SU-DHL-6 (cell line): Measurements from ENCODE around the gene PWP2.

Experiments used
- H2AFZ ChIP-seq: fragments of 200-600 bp; sonication (generic); 2 replicates; pipeline ENCODE4 v1.6.1; 2014; ENCODE audit warnings: low read depth, mild to moderate bottlenecking, moderate library complexity, mixed read lengths, antibody characterized with exemption, low read length; ENCODE audit not compliant: severe bottlenecking
- H3F3A ChIP-seq: fragments of 200-600 bp; shearing (Covaris generic); 2 replicates; pipeline ENCODE4 v1.6.0; 2016; ENCODE audit warnings: antibody characterized with exemption, mild to moderate bottlenecking; ENCODE audit not compliant: insufficient read depth
- H3K27ac ChIP-seq: fragments of 200-600 bp; sonication (generic); 2 replicates; pipeline ENCODE4 v1.5.1; 2016; ENCODE audit warnings: low read depth, mild to moderate bottlenecking, low read length, moderate library complexity, mixed read lengths
- H3K27me3 ChIP-seq: fragments of 200-600 bp; sonication (generic), shearing (Covaris generic); 2 replicates; pipeline ENCODE4 v1.6.0; 2014; ENCODE audit warnings: mild to moderate bottlenecking, low read length
- H3K36me3 ChIP-seq: fragments of 200-600 bp; sonication (generic); 2 replicates; pipeline ENCODE4 v1.6.1; 2014; ENCODE audit warnings: mild to moderate bottlenecking, low read length, mixed read lengths
- H3K4me2 ChIP-seq: fragments of 300-600, 200-600 bp; shearing (Covaris generic), sonication (generic); 2 replicates; pipeline ENCODE4 v1.6.0; 2014; ENCODE audit warnings: low read length, low read depth, mild to moderate bottlenecking; ENCODE audit not compliant: poor library complexity, severe bottlenecking
- H3K4me3 ChIP-seq: fragments of 200-600 bp; sonication (generic); 2 replicates; pipeline ENCODE4 v1.5.1; 2014; ENCODE audit warnings: antibody characterized with exemption, low read length, mild to moderate bottlenecking, mixed read lengths; ENCODE audit not compliant: insufficient read depth, poor library complexity, severe bottlenecking
- H3K79me2 ChIP-seq: fragments of 200-600 bp; sonication (generic); 2 replicates; pipeline ENCODE4 v1.6.1; 2014; ENCODE audit warnings: mild to moderate bottlenecking, low read length, moderate library complexity; ENCODE audit not compliant: insufficient read depth
- H3K9ac ChIP-seq: fragments of 200-600 bp; sonication (generic); 2 replicates; pipeline ENCODE4 v1.7.0; 2014; ENCODE audit warnings: mild to moderate bottlenecking, low read length
- H3K9me2 ChIP-seq: fragments of 200-600 bp; sonication (generic); replicated peaks from 2 replicates; pipeline ENCODE4 v1.6.1; 2014; ENCODE audit warnings: low read length; ENCODE audit not compliant: insufficient read depth
- H3K9me3 ChIP-seq: fragments of 200-600 bp; sonication (generic); 2 replicates; pipeline ENCODE4 v1.6.1; 2014; ENCODE audit warnings: low read length, mixed read lengths; ENCODE audit not compliant: insufficient read depth
- H4K20me1 ChIP-seq: fragments of 200-600 bp; sonication (generic); 2 replicates; pipeline ENCODE4 v1.6.1; 2014; ENCODE audit warnings: low read depth, mild to moderate bottlenecking, antibody characterized with exemption, low read length, moderate library complexity, mixed read lengths
- EZH2phosphoT487 ChIP-seq: fragments of 200-600 bp; sonication (generic), shearing (Covaris generic); conservative IDR thresholded peaks from 2 replicates; pipeline ENCODE4 v1.6.1; 2018; ENCODE audit warnings: mild to moderate bottlenecking, antibody characterized with exemption, low read length, moderate library complexity, mixed read lengths
- TF ChIP-seq, protein P1 (sequence below): fragments of 200-600 bp; sonication (generic); IDR thresholded peaks from one replicate; pipeline ENCODE4 v1.5.1; 2017; ENCODE audit warnings: antibody characterized with exemption, mild to moderate bottlenecking, low read length, moderate library complexity; ENCODE audit not compliant: insufficient read depth, poor library complexity, severe bottlenecking

Gene PWP2

DNA sequence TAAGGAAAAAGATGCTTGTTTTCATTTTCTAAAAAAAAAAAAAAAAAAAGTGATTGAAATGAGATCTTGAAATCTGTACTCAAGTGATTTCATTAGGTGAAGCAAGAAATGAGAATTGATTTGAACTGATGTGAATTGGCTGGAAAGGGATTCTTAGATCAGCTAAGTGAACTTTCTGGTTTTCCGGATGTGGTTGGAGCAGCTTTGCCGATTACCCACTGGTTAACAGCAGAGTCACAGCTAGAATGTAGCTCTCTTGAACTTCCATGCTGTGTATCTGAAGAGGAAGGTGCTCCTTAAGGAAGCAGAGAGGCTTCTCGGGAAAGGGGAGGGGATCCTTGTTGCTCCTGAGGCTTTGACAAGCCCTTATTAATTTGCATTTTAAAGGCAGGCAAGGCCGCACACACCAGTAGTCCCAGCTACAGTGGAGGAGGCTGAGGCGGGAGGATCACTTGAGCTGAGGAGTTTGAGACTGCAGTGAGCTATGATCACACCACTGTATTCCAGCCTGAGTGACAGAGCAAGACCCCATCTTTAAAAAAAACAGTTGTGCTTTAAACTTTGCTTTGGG lies 28.7 kb upstream of the PWP2 start:
- H3K4me3 ChIP-seq = no peak overlapping the region
- no peaks in the 10 kb centered on the region for H3K79me2 ChIP-seq
- H3K27me3 ChIP-seq = no peaks in the 10 kb centered on the region
- H3K36me3 ChIP-seq = peaks cover 31% of the 10 kb centered on the region; the same call in 1 of the 2 replicates
- H3K27ac ChIP-seq = no peak overlapping the region
- TF ChIP-seq, protein P1, sequence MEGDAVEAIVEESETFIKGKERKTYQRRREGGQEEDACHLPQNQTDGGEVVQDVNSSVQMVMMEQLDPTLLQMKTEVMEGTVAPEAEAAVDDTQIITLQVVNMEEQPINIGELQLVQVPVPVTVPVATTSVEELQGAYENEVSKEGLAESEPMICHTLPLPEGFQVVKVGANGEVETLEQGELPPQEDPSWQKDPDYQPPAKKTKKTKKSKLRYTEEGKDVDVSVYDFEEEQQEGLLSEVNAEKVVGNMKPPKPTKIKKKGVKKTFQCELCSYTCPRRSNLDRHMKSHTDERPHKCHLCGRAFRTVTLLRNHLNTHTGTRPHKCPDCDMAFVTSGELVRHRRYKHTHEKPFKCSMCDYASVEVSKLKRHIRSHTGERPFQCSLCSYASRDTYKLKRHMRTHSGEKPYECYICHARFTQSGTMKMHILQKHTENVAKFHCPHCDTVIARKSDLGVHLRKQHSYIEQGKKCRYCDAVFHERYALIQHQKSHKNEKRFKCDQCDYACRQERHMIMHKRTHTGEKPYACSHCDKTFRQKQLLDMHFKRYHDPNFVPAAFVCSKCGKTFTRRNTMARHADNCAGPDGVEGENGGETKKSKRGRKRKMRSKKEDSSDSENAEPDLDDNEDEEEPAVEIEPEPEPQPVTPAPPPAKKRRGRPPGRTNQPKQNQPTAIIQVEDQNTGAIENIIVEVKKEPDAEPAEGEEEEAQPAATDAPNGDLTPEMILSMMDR = no peak
- no peak for TF ChIP-seq EZH2phosphoT487
- no peaks in the 10 kb centered on the region for H3K9me3 ChIP-seq
- no peaks in the 10 kb centered on the region for H3K9me2 ChIP-seq
- no peak overlapping the region for H3K4me2 ChIP-seq
- no peak overlapping the region for H2AFZ ChIP-seq
- H3K9ac ChIP-seq = no peak overlapping the region
- no peaks in the 10 kb centered on the region for H3F3A ChIP-seq
- H4K20me1 ChIP-seq = no peaks in the 10 kb centered on the region

DNA sequence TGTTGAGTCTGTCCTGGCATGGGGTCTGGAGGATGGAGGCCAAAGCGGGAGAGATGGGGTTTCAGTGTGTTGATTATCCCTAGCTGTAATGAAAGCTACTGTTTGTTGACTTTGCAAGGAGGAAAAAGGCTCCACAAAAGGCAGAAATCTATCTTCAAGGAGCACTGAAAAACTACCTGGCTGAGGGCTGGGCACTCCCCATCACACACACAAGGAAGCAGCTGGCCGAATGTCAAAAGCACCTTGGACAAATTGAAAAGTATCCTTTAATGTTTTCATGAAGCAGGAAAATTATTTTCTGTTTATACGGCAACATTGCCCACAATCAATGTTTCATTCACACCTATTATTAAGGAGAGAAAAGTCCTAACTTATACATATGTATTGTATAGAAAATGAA lies 27.8 kb upstream of the PWP2 start:
- no peak overlapping the region for H2AFZ ChIP-seq
- no peaks in the 10 kb centered on the region for H4K20me1 ChIP-seq
- no peak overlapping the region for H3K9ac ChIP-seq
- H3F3A ChIP-seq = no peaks in the 10 kb centered on the region
- no peak overlapping the region for H3K4me2 ChIP-seq
- H3K27me3 ChIP-seq = no peaks in the 10 kb centered on the region
- H3K4me3 ChIP-seq = no peak overlapping the region
- H3K36me3 ChIP-seq = peaks cover 31% of the 10 kb centered on the region; the same call in 1 of the 2 replicates
- no peaks in the 10 kb centered on the region for H3K79me2 ChIP-seq
- no peak overlapping the region for H3K27ac ChIP-seq
- no peaks in the 10 kb centered on the region for H3K9me2 ChIP-seq
- no peaks in the 10 kb centered on the region for H3K9me3 ChIP-seq
- TF ChIP-seq, protein P1 = no peak
- no peak for TF ChIP-seq EZH2phosphoT487

GRCh38 chr21:44079846-44080245 lies 27.4 kb upstream of the PWP2 start:
- no peak overlapping the region for H3K27ac ChIP-seq
- TF ChIP-seq EZH2phosphoT487 = no peak
- TF ChIP-seq, protein P1 = no peak
- H3K79me2 ChIP-seq = no peaks in the 10 kb centered on the region
- no peaks in the 10 kb centered on the region for H4K20me1 ChIP-seq
- H3K4me2 ChIP-seq = no peak overlapping the region
- H3K4me3 ChIP-seq = no peak overlapping the region
- peaks cover 29% of the 10 kb centered on the region; the same call in 1 of the 2 replicates for H3K36me3 ChIP-seq
- no peaks in the 10 kb centered on the region for H3K9me3 ChIP-seq
- no peaks in the 10 kb centered on the region for H3K27me3 ChIP-seq
- no peak overlapping the region for H2AFZ ChIP-seq
- H3F3A ChIP-seq = no peaks in the 10 kb centered on the region
- no peak overlapping the region for H3K9ac ChIP-seq
- no peaks in the 10 kb centered on the region for H3K9me2 ChIP-seq
